HT1080 (cell line): ENCODE measurements around the gene ZNF177. TPM values are rescaled to one million over a fixed set of nuclear protein-coding genes. Genes with fewer than 3 reads are reported as not detected.

Experiments
- DNase-seq: peaks from one replicate; pipeline ENCODE4 v3.0.0-alpha.2; 2015; ENCODE audit warnings: low read depth
- total RNA-seq: library from RNA; depleted of rRNA; stranded (reverse); fragments of >200 nt; shearing (Covaris generic); gene quantifications from 2 replicates; pipeline ENCODE4 v1.2.3, GENCODE V29; 2014; rRNA removed

The ZNF177 gene
- total RNA-seq, 1 experiment from 2014 or later, result 0.19 TPM

GRCh38 chr19:9427941-9428340 lies 65.1 kb downstream of the ZNF177 start:
- no peak for DNase-seq

GRCh38 chr19:9430444-9430843 lies 67.6 kb downstream of the ZNF177 start:
- no peak for DNase-seq

- peak; percentile 10 for DNase-seq
These were observed 68.7 kb downstream of the ZNF177 start for GRCh38 chr19:9431475-9431874.

Other genes starting within 250 kb of the ZNF177 start
- not detected in 2 replicates for gene OR7G1, start 247.2 kb upstream of the ZNF177 start, total RNA-seq
- not detected in 2 replicates for gene OR7G3, start 236.1 kb upstream of the ZNF177 start, total RNA-seq
- 21.4 TPM in 2 replicates for gene ZNF317, start 222.6 kb upstream of the ZNF177 start, total RNA-seq
- gene OR7D2, start 184.0 kb upstream of the ZNF177 start, total RNA-seq, result not detected in 2 replicates
- gene OR7D4, start 143.4 kb upstream of the ZNF177 start, total RNA-seq, result not detected in 2 replicates
- not detected in 2 replicates for gene OR7E24, start 112.1 kb upstream of the ZNF177 start, total RNA-seq
- 1.1 and 2.2 TPM in 2 replicates for gene ZNF699, start 53.2 kb upstream of the ZNF177 start, total RNA-seq
- 7.6 and 8.4 TPM in 2 replicates for gene ZNF559, start 38.8 kb upstream of the ZNF177 start, total RNA-seq
- 8.1 and 9.3 TPM in 2 replicates for gene ZNF266, start 72.6 kb downstream of the ZNF177 start, total RNA-seq
- gene ZNF560, start 135.6 kb downstream of the ZNF177 start, total RNA-seq, result 0.47 and 0.94 TPM in 2 replicates
- gene ZNF426, start 175.6 kb downstream of the ZNF177 start, total RNA-seq, result 8.3 and 10.8 TPM in 2 replicates
- gene ZNF121, start 221.5 kb downstream of the ZNF177 start, total RNA-seq, result 48.5 and 56.2 TPM in 2 replicates